NCI-H1048 (cell line): ENCODE data around the gene CLCN6.
"Not testable (repeated sequence)": the region's sequence is repeated elsewhere in the genome, so short reads cannot be mapped to it uniquely, and the experiment has no call there.

ENCODE experiments used
- DNase-seq: peaks from one replicate; lab custom pipeline; 2025; lab: John Stamatoyannopoulos, UW

The CLCN6 gene

DNA sequence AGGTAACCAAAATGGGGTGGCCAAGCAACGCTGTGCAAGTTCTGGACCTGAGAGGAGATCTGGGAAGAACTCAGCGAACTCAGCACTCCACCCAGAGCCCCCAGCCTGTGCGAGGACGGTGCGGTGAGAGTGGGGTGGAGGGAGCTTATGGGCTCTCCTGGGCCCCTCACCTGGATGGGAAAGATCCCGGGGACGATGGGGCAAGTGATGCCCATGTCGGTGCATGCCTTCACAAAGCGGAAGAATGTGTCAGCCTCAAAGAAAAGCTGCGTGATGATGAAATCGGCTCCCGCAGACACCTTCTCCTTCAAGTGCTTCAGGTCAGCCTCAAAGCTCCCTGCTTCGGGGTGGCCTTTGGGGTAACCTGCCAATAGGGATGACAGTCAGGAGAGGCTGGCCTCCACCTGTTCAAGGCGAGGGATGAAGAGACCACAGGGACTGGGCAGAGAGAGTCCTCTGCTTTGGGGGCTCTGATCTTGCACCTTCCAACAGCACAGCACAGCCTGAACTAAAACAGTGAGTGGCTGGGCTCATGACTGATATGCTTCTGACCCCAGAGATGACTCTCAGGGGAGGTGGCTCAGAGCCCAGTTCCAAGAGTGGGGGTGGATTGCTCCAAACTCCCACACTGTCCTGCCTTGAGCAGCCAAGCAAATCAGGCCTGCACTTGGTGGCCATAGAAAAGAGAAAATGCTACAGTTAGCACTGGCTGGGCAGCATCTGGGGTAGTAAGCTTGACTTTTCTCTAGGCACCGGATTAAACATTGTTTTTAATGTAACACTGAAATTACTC is 9.8 kb upstream of the CLCN6 start:
- no peak for DNase-seq

DNA sequence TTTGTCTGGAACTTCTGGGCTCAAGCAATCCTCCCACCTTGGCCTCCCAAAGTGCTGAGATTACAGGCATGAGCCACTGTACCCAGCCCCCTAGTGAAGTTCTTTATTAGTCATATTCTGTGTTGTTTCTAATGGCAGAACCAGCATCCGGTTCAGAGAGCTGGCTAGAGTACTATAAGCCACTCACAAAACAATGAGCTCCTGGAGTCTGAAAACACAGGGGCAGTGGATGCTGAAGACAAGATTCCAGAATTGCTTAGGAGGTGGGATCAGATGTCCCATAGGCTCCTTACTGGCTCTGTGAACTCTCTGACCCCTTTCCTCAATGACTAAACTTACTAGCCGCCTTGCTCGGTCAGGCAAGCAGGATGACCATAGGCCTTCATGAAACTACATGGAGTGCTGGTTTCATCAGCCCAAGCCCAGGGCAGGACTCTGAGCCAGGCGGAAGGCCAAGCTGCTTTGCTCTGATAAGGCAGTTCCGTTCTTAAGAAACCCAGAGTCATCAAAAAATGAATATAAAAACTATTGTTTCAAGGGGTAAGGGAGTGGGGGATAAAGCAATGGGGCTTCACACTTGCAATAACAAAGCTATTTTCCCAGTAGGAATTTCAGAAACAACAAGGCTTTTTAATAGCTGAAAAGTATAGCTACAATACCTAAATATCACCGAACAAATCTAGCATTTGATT is 8.3 kb upstream of the CLCN6 start:
- no peak for DNase-seq

DNA sequence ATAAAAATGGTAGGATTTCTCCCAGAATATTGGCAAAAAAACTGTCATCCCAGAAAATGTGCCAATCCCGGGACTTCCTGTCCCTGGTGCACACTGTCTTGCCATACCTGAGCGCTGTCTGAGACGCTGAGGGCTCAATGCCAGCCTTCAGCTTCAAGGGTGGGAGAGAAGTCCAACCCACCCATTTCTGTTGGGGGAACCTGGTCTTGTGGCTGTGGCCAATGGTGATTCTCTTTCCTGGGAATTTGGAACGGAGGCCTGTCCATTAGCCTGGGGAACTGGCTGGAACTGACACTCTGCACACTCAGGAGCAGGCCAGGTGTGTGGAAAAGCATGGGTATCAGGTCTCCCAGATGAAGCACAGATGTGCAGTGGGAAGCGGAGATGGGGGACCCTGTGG is 6.9 kb upstream of the CLCN6 start:
- no peak for DNase-seq

DNA sequence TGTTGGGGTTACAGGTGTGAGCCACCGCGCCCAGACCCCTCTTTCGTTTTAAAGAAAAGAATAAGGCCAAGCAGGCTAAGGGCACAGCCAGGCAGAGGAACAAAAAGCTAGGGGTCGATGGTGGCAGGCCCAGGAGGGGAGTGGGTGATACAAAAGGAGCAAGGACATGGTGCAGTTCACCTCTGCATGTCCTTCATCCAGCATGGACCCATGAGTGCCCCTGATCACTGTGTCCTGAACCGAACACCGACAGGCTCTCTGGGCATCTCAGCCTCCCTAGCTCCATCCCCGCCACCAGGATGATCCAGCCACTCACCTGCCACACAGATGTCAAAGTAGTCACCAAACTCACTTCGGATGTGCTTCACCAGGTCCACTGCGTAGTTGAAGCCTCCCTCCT is 6.1 kb upstream of the CLCN6 start:
- no peak for DNase-seq

DNA sequence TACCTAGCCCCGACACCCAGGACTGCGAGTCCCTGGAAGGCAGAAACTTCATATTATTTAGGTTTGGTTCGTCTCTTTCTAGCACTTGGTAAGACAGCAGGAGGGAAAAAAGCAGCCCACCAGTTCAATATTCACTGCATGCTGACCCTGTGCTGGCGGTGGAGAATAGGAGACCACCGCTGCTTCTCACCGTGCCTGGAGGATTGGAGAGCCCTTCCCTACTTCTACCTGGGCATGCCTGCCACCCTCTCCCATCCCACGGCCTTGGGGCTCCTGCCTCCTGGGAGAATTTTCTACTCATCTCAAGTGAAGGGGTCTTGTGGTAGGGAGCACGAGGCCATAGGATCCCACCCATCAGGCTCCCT is 5.6 kb upstream of the CLCN6 start:
- no peak for DNase-seq

DNA sequence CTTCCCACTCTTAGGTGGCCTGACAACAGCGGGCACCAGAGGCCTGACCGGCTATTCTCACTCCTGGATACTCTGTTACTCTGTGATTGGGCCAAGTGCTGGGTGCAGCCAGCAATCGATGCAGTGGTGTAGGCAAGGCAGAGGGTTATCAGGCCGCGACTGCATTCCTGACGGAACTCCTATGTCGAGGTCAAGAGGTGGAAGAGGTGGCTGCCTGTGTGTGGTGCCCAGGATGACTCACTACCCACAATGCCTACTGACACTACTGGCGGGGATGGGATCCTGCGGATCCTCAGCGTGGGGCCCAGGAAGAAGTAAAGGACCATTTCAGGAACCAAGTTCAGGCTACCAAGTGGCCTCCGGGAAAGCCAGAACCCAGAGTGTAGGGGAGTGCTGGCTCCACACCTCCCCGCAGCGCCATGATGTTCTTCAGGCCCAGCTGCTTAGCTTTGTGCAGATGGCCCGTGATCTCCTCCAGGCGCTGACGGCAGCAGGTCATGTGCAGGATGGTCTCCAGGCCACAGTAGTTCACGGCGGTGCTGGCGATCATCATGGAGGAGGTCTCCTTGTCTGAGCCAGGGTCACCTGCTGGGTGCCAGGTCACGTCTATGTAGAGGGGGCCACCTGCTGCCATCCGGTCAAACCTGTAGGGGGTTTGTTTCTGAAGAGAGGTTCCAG is 5.1 kb upstream of the CLCN6 start:
- no peak for DNase-seq

DNA sequence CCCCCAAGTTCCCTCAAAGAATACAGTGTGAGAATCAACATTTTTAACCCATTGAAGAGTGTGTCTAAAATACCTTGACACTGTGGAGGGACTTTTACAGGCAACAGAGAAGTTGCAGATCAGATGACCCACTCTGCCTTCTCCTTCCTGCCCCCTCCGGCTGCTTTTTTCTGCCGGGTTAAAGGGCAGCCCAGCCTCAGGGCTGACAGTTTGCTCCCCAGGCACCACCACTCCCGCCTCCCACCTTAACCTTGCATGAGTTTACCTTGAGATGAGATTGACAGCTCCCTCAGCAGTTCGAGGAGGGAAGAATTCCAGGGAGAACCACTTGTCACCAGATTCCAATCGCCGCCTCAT is 3.4 kb upstream of the CLCN6 start:
- DNase-seq = no peak

DNA sequence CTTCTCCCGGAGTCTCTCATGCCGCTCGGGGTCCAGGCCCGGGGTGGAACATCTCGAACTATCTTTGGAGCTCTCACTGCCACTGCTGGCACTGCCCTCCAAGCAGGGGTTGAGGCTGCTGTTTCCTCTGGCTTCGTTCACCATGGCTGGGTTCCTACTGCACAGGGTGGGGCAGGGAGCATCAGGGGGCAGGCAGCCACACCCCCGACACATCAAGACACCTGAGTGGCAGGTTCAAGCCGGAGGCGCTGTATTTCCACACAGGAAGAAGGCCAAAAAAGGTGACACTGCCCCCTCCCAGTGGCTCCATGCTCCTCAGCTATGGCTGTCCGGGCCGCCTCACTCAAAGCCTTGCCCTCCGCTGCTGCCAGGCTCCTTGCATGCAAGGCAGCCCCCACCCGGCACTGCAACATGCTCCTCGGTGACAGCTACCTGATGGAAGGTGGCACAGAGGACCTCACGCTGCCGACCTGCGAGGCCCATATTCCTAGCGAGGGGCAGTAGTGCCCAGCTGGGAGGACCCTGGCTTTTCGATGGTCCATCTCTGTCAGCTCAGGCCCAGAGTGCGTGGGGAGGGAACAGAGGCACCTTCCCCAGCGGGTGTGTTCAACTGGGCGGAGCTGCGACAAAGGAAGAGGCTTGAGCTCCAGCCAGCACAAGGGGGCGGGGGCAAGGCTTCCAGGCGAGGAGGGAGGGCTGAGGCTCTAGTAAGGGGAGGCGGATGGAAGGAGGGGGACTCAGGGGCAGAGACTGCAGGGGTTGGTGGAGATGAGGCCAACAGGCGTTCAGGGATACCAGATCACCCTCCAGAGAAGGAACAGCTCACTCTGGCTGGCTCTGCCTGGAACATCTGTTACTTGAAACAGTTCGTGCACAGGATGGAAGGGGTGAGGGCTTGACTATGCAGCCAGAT is 2.8 kb upstream of the CLCN6 start:
- no peak for DNase-seq

DNA sequence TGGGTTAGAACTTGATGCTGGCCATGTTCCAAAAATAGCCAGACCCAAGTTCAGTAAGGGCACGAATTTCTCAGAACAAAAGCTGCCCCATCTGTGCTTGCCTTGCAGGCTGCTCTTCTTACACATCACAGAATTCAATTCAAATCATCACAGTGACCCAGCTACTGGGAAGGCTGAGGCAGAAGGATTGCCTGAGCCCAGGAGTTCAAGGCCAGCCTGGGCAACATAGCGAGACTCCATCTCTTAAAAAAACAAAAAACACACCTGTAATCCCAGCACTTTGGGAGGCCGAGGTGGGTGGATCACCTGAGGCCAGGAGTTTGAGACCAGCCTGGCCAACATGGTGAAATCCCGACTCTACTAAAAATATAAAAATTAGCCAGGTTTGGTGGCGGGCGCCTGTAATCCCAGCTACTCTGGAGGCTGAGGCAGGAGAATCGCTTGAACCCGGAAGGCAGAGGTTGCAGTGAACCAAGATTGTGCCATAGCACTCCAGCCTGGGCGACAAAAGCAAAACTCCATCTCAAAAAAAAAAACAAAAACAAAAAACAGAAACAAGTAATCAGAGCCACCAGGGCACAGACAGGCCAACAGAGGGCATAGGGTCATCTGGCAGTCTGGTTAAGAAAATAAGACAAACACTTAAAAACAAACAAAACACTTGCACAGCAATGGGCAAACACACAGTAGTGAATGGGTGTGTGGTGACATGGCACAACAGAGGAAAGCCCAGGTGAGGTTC is 1.9 kb upstream of the CLCN6 start:
- DNase-seq = not testable (repeated sequence)

DNA sequence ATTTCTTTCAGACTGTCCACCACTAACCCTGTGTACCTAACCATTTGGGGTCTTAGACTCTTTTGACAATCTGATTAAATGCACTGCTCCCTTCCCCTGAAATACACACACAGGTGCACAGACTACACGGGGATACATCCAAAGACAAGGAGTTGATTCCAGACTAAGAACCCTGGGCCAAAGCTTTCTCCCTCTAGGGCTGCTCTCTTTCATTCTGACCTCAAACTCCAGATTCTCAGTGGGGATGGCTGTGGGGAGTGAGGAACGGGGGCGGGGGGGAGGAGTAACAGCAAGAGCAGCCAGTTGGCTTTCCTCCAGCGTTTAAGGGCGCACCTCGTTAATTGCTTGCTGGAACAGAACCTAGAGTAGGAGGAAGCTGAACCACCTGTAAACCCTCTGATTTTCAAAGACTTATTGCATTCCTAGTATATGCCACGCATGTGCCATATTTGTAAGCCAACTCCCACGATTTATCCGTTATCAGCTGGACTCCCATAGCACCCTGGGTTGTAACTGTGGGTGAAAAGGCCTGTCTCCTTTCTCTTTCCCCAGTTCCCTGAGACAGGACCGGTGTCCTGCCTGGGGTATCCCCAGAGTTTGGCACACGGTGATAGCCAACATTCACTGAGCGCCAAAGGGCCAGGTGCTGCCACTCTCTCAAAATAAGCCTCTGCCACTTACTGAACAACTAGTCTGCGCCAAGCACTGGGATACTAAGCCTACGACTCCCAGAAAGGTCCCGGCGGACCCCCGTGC is 1.1 kb upstream of the CLCN6 start:
- no peak for DNase-seq

DNA sequence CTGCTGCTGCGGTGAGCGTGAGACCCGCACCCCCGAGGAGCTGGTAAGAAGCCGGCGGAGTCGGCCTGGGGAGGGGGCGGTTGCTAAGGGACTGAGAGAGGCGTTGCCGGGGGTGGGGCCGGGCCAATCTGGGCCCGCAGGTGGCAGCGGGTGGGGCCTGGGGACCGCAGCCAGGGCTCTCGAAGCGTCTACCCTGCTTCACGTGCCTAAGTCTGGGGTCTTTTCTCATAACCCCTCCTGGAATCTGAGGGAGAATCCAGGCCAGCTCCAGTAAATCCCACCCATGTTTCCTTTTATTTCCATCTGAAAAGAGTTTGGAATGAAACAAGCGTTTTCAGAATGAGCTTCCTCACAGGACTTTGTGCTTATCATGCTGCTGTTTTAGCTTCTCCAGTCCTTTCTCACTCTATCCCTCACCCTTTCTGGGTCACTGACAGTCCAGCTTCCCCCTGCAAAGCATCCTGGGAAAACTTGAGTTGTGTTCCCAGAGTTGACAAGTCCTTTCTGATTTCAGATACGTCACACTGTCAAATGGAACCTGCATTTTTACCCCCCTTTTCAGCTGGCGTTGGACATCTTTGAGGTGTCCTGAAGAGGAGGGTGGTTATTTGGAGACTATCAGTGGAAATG is 431 bp downstream of the CLCN6 start:
- no peak for DNase-seq

DNA sequence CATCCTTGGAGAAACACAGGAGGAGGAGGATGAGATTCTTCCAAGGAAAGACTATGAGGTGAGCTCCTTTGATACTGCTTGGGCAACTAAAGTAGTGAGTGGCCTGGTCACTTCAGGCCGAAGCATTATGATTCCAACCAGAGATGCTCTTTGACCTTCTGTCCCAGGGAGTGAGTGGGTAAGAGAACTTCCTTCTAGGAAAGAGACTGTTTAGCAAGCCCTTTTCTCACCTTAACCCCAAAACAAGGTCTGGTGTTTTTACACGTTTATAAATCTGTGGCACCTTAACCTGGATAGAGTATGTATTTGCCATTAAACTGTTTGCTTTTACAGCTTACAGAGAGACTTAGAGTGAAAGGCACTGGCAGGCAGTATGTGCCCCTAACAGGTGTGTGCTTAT is 1.1 kb downstream of the CLCN6 start:
- DNase-seq = no peak

DNA sequence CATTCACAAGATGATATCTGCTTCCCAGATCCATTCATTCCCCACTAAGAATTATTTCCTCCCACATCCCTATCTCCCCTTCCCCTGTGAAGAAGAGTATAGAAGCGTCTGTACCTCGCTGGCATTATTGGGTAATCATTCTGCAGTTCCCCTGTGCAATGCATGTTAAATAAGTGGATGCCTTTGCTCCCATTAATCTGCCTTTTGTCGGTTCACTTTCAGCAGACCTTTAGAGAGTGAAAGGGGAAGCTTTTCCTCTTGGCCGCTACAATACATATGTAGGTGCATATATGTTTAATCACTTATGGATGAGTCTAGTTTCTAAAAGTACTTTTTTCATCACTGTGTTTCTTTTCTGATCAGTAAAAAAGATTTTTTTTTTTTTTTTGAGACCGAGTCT is 7.0 kb downstream of the CLCN6 start:
- DNase-seq = no peak

DNA sequence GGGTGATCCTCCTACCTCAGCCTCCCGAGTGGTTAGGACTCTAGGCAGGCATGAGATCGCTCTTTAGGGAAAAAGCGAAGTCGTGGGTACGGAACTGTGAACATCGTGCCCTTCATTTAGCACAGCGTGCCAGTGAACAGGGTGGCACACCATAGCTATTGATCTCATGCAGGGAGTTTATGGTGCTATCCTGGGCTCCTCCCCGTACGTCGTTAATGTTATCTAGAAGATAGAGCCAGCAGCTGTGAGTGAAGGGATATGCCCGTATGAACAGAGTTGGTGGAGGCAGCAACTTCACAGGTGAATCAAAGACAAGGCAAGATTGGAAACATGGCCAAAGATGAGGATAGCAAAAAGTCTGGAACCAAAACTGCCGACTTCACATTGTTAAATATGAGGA is 11.2 kb downstream of the CLCN6 start:
- DNase-seq = no peak

DNA sequence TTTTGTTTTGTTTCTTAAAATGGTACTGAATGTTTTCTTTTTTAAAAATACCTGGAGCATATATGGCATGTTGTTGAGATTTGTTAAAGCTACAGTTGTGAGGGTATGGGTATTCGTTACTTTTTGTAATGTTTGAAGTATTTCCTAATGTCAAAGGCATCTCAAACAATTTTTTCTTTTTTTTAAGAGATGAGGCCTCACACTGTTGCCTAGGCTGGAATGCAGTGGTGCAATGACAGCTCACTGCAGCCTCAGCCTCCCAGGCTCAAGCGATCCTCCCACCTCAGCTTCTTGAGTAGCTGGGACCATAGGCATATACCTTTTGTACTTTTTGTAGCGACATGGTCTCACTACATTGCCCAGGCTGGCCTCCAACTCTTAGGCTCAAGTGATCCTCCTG is 16.1 kb downstream of the CLCN6 start:
- DNase-seq = no peak

DNA sequence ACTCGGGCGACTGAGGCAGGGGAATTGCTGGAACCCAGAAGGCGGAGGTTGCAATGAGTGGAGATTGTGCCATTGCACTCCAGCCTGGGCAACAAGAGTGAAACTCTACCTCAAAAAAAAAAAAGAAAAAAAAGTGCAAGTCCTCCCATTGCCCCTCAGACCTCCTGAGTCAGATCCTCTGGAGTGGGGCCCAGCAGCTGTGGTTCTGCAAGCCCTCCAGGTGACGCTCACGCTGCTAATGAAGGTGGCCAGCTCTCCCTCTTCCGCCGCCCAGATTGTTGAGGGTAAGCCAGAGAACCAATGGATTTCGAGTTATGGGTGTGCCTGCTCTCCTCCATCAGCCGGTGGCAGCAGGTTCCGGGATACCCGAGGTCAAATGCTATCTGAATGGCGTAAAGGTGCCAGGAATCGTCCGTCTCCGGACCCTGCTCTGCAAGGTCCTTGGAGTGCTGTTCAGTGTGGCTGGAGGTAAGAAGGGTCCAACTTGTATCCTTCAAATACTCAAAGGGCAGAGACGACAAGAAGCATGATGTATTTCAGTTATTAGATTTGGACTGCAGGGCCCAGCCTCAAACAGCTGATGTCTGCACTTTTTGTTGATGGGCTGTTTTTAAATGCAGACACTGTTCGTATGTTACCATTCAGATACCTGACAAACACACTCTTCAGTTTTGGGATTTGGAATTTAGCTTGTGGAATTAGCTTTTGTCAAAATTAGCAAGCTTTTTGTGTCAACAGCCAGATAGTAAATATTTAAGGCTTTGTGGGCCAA is 17.6 kb downstream of the CLCN6 start:
- no peak for DNase-seq

DNA sequence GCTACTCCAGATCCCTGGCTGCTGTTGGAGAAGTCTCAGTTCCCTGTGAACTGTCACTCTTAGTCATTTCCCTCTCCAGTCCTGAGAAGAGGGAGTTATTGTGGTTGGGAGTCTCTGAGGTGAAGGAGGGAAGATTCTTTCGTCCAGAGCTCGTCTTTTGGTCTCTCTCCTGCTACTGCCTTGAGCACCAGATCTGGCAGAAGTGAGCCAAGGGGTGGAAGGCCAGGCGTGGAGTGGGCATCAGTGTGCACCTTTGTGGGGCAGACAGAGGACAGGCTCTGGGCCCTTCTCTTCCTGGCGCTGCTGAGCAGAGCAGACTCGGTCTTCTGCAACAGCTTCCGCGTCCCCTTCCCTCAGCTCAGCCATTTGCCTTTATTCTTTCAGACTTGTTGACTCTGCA is 19.1 kb downstream of the CLCN6 start:
- DNase-seq = no peak

DNA sequence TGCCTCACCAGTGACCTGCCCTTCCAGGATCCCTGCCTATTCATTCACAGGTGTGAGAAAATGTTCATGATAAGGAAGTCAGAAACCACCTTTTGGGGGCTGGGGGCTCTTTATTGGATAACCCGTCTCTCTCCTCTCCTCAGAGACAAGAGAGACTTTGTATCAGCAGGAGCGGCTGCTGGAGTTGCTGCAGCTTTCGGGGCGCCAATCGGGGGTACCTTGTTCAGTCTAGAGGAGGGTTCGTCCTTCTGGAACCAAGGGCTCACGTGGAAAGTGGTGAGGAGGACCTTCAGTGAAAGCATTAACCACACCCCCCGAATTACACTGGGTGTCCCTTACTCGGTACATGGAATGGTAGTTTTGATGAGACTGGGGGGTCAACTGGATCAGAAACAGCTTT is 21.0 kb downstream of the CLCN6 start:
- DNase-seq = no peak

DNA sequence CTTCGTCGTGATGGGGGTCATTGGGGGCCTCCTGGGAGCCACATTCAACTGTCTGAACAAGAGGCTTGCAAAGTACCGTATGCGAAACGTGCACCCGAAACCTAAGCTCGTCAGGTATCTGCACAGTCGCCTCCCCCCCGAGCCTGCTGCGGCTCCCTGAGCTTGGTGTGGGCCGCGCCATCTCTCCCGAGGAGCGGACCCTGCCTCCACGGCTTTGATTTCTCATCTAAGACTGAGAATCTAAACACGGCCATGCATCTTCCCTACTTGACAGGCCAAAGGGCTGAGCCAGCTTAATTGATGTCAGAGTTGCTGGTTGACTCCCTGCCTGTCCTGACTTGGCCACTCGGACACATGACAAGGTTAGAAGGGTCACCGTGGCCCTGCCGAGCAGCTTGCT is 22.5 kb downstream of the CLCN6 start:
- DNase-seq = no peak
